HL-60/S4 treated with retinoic acid at 250 ng/mL for 4 days and 3 days (cell line): ENCODE measurements around the gene ADGB.
"Not testable (repeated sequence)": the region's sequence is repeated elsewhere in the genome, so short reads cannot be mapped to it uniquely, and the experiment has no call there.

Experiments
- in situ Hi-C: fragments of 300-500 bp; cut with MboI; formaldehyde crosslinking; loops from 2 replicates; pipeline ENCODE4 v1.7.0; 2022; ENCODE audit warnings: low sequenced_read_pairs

ADGB gene

GRCh38 chr6:146741609-146742008 lies 142.8 kb downstream of the ADGB start:
- in situ Hi-C loops = no loop called here

- in situ Hi-C loops = no loop called here
These were observed 154.5 kb downstream of the ADGB start for GRCh38 chr6:146753306-146753705.

DNA sequence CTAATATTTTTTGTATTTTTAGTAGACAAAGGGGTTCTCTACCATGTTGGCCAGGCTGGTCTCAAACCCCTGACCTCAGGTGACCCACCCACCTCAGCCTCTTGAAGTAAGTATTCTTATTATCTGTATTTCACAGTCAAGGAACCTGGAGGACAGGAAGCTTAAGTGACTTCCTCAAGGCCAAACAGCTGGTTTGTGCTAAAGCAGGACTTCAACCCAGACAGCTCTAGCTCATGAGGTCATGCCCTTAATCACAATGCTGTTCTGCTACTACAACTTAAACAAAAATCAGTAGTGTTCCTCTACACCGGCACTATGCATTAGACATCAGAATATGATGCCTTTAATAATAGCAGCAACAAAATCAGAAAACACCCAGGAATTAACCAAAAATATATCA lies 168.9 kb downstream of the ADGB start:
- in situ Hi-C loops = no loop called here

- in situ Hi-C loops = no loop called here
These were observed 169.9 kb downstream of the ADGB start for GRCh38 chr6:146768722-146769121.

DNA sequence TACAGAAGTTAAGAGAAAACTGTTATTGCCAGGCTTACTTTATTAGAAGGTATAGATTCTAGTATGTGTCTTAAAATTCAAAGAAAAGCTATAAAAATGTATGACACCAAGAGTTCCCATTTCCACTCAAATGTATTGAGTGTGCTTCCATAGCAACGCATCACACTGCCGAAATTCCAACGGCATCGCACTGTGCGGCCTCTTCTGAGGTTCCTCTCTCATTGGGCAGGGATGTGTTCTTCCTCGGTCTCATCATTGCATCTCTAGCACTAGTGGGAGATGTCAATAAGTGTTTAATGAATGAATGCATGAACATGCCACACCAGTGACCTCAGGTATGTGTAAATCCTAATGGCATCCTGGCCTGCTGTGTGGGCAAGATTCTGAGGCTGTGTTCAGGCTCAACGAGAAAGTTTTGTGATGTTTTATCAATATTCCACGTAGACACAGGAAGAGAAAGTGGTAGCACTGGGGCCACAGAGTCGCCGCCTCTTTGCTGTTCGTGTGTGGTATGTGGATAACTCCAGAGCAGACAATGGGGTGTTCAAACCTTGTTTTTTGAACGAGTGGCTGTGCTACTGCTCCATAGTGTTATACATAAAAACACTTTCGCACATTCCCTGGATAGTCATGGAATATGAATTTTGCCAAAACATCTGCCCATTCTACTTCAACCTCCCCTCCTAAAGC lies 171.6 kb downstream of the ADGB start:
- in situ Hi-C loops = no loop called here

DNA sequence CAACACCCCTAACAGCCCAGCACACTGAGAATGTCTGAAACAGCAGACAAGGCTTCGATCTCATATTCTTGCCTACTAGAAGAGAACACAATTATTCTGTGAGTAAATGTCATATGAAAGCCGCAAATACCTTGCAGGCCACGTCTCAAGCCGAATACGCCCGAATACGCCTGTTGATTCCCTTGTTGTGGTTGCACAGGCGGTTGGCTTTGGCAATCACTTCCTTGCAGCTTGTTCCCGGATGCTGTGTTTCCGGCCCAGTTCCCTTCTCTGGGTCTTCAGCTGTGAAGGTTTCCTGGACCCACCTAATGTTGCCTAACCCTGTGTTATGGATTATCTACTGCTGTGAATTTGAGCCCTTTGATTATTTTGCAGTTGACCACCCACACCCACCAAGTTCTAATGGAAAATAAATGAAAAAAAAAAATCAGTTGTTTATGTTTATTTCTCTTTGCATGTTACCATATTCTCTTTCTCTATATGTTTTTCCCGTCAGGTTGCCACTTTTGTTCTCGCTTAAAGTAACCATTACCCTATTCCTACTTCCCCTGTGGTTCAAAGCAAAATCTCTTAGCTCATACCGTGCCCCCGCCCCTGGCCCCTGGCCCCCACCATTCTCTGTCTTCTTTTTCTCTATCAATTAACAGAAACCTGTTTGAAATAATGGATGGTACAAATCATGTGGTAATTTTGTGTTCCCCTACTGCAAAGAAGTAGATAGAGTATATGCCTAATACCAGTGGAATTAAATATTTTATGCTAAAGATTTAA lies 172.4 kb downstream of the ADGB start:
- in situ Hi-C loops = no loop called here

DNA sequence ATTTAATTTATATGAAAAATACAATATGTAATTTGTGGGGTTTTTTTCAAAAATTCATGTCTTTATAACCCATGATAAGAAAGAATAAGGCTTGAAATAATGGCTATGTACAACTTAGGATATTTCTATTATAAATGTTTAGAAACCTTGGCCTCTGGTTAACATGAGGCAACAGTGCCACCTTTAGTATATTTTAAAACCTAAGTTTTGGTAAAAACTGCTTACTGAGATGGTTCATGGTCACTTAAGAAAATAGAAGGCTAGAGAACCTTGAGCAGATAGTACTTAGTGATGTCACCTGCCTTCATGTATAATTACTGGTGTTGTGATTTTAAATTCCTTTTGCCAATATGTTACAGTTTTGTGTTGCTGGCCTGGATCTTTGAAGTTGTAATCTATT lies 176.4 kb downstream of the ADGB start:
- in situ Hi-C loops = no loop called here

DNA sequence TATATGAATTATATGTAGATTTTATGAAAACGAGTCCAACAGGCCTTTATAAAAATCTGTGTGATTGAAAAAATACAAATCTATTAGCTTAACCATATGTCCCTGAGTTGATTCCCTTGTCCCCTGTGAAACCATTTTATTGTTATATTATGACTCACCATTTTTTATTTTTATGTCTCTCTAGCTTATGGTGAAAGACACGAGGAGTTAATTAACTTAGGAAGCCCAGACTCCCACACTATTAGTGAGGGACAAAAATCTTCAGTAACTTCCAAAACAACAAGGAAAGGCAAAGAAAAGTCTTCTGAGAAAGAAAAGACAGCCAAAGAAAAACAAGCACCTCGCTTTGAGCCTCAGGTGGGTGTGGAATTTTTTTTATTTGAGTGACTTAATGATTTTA lies 183.1 kb downstream of the ADGB start:
- in situ Hi-C loops = no loop called here

GRCh38 chr6:146785001-146785585 lies 186.3 kb downstream of the ADGB start:
- in situ Hi-C loops = no loop called here

GRCh38 chr6:146787876-146788508 lies 189.2 kb downstream of the ADGB start:
- in situ Hi-C loops = no loop called here

DNA sequence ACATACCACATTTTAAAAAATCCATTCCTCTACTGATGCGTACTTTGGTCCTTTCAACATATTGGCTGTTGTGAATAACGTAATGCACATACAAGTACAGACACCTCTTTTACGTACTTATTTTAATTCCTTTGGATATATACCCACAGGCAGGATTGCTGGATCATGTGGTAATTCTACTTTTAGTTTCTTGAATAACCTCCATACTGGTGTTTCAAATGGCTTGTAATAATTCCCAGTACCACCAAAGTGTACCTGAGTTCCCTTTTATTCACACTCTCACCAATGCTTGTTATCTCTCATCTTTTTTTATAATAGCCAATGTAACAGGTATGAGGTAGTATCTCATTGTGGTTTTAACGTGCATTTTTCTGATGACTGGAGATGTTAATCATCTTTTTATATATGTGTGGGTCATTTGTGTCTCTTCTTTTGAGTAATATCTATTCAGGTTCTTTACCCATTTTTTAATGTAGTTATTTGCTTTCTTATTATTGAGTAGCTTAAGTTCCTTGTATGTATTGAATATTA lies 191.9 kb downstream of the ADGB start:
- in situ Hi-C loops = no loop called here

- in situ Hi-C loops = no loop called here
These were observed 193.2 kb downstream of the ADGB start for GRCh38 chr6:146791930-146792329.

GRCh38 chr6:146793218-146793617 lies 194.4 kb downstream of the ADGB start:
- in situ Hi-C loops = not testable (repeated sequence)

DNA sequence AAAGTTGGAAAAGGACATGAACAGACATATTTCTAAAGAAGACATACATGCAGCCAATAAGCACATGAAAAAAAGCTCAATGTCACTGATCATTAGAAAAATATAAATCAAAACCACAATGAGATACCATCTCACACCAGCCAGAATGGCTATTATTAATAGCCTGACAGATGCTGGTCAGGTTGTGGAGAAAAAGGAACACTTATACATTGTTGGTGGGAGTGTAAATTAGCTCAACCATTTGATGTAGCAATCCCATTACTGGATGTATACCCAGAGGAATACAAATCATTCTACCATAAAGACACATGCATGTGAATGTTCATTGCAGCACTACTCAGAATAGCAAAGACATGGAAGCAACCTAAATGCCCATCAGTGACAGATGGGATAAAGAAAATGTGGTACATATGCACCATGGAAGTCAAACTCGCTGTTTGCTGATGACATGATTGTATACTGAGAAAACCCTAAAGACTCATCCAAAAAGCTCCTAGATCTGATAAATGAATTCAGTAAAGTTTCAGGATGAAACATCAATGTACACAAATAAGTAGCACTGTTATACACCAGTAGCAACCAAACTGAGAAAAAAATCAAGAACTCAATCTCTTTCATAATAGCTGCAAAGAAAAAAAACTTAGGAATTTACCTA lies 196.8 kb downstream of the ADGB start:
- in situ Hi-C loops = no loop called here

GRCh38 chr6:146803167-146803566 lies 204.4 kb downstream of the ADGB start:
- in situ Hi-C loops = not testable (repeated sequence)

DNA sequence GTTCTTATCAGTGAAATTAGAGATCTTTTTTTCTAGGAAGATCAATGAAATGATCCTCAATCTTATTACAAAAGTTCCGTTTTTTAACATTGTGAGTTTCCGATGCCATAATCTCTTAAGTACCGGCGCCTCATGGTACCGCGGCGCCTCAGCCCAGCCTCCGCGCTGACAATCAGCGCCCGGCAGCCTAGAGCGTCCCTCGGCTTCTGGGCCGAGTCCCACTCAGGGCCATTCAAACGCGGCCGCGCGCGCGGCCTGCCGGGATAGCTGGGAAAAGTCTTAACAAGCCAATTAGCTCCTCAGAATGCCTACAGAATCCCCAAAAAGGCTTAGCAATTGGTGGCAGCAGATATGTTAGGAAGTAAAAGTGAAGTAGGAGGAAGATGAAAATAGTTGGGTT lies 204.8 kb downstream of the ADGB start:
- in situ Hi-C loops = no loop called here

GRCh38 chr6:146805546-146806325 lies 207.0 kb downstream of the ADGB start:
- in situ Hi-C loops = no loop called here

GRCh38 chr6:146809014-146809413 lies 210.2 kb downstream of the ADGB start:
- in situ Hi-C loops = not testable (repeated sequence)

DNA sequence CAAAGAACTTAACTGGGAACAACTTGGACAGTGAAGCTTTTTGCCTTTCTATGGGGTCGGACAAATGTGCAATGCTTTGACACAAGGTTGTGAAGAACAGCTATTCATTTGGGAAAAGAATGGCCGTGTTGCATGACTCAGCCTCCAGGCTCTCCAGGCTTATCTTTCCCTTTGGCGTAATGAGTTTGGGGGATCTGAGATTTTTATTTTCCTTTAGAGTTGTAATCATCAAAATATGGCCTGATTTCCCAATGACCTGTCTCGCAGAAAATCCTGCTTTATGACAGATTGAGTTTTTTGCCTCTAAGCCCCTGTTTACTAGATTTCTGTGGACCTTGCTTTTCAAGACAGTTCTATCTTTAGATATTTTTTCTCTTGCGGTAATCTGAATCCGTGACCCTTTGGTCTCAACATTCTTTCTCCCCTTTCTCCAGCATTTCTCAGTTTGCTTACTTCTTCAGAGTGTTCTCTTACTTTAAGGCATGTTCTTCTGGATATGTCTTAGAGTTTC lies 214.1 kb downstream of the ADGB start:
- in situ Hi-C loops = not testable (repeated sequence)

DNA sequence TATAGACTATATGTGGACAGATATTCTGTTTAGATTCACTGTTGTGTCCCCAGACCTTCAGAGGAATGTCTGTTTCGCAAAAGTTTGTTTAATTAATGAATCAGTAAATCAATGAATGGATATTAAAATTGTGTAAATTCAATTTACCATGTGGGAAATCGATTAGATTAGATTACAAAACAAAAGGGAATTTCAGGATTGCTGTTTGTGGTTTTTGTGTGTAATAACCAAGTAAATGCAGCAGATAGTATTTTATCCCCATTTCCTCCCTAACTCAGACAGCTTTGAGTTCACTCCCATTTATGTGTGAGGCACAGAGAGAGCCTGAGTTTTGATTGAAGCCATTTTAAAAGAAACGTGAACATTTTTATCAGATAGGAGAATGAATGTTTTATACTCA lies 214.8 kb downstream of the ADGB start:
- in situ Hi-C loops = no loop called here
